Stimulated activated CD4-positive, alpha-beta T cell treated with anti-CD3 and anti-CD28 coated beads, Interleukin-4, amount 100 ng/mL, for 48 hours (primary cell): ENCODE results near the gene NUTM2F.
"Not testable (repeated sequence)": the region's sequence is repeated elsewhere in the genome, so short reads cannot be mapped to it uniquely, and the experiment has no call there.

Experiments
- DNase-seq, 2 donors: peaks; one replicate each; pipeline ENCODE4 v3.0.0-alpha.2; 2020; ENCODE audit warnings: low read depth in 2 of 2

The NUTM2F gene

DNA sequence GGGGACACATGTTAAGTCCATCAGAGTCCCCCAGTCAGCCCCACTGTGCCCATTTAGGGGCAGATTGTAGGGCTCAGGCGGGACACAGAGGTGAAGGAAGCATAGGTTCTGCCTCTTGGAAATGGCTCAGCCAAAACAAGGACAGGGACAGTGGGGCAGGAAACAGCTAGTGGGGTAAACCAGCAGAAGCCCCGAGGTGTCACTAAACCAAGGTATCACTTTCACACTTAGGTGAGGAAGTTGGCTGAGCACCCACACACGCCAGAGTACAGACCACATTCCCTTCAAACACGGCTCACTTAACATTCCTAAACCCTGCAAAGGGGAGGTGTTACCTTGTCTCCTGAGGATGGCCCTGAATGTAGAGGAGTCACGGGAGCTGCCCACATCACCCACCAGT, 12.2 kb downstream of the NUTM2F start:
- not testable (repeated sequence) for DNase-seq

GRCh38 chr9:94315034-94315984, 13.1 kb downstream of the NUTM2F start:
- DNase-seq: not testable (repeated sequence)

DNA sequence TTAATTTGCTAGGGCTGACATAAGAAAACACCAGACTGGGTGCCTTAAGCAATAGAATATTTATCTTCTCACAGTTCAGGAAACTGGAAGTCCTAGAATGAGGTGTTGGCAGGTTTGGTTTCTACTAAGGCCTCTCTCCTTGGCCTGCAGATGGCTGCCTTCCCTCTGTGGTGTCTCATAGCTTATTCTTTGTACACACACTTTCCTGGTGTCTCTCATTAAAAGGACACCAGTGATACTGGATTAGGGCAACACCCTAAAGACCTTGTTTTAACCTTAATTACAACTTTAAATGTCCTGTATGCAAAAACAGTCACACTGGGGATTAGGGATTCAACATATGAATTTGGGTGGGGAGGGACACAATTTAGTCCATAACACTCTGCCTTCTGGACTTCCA, 25.1 kb downstream of the NUTM2F start:
- DNase-seq: no peak

- no peak for DNase-seq
Measured at GRCh38 chr9:94302426-94302825, 26.0 kb downstream of the NUTM2F start.

DNA sequence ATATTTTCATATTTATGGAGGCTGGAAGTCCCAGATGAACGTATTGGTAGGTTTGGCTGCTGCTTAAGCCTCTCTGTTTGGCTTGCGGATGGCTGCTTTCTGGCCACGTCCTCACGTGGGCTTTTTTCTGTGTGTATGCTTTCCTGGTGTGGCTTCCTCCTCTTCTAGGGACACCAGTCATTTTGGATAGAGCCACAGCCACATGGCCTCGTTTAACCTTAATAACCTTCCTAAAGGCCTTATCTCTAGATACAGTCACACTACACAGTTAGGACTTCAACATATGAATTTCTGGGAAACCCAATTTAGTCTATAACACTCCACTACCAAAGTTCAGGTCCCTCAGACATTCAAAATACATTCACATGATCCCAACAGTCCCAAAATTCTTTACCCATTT, 26.9 kb downstream of the NUTM2F start:
- DNase-seq: no peak

- DNase-seq: no peak
Measured at GRCh38 chr9:94300470-94301301, 27.8 kb downstream of the NUTM2F start.

DNA sequence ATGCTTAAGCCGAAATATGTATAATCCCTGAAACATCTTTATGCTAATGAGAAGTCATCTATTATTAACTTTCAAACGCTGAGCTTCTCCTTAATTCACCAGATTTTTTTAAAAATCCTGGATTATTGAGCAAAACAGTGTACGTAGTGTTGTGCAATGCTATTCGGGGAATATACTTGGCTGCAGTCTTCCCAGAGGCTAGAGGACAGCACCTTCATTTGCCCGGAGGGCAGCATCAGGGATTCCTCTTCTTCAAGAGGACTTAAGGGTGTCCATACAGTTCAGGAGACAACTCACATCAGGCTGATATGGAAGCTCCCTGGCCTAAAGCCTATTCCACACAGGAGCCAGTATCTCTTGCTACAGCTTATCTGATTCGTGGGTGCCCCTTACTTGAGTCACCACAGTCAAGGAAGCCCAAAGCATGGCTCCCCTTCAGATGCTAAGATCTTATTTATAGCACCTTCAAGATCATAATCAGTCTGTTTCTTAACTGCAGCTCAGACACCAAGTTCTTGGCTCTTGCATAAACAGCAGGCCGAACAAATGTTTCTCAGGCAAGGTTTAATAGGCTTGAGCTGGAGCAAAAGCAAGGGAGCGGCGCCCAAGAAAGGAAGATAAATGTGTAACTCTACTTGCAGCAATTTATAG, 29.4 kb downstream of the NUTM2F start:
- DNase-seq: no peak

DNA sequence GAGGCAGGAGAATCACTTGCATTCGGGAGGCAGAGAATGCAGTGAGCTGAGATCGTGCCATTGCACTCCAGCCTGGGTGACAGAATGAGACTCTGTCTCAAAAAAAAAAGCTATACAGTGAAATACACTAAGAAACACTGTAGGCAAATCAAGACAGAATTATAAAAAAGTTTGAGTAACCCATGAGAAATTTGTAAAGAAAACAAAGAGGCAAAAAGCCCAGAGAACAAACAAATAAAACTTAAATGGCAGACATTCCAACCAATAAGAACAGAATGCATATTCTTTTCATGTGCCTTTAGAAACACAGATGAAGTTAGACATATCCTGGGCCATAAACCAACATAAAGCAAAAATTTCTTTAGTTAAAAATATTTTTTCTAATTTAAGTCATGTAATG, 38.8 kb downstream of the NUTM2F start:
- no peak for DNase-seq

GRCh38 chr9:94287877-94288513, 40.4 kb downstream of the NUTM2F start:
- DNase-seq: no peak

DNA sequence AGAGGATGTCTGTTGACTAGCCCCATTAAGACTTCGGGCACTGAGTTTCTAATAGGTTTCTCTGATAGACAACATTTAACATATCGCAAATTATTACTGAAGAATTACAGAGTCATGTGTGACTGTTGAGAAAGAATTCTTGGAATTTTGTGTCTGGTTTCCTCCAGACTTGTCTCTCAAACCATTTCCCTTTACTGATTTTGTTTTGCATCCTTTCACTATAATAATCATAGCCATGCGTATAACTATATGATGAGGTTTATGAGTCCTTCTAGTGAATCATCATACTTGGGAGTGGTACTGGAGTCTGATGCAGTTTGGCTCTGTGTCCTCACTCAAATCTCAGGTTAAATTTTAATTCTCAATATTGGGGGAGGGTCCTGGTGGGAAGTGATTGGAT, 42.3 kb downstream of the NUTM2F start:
- DNase-seq: no peak

GRCh38 chr9:94281101-94281500, 47.3 kb downstream of the NUTM2F start:
- DNase-seq: no peak

DNA sequence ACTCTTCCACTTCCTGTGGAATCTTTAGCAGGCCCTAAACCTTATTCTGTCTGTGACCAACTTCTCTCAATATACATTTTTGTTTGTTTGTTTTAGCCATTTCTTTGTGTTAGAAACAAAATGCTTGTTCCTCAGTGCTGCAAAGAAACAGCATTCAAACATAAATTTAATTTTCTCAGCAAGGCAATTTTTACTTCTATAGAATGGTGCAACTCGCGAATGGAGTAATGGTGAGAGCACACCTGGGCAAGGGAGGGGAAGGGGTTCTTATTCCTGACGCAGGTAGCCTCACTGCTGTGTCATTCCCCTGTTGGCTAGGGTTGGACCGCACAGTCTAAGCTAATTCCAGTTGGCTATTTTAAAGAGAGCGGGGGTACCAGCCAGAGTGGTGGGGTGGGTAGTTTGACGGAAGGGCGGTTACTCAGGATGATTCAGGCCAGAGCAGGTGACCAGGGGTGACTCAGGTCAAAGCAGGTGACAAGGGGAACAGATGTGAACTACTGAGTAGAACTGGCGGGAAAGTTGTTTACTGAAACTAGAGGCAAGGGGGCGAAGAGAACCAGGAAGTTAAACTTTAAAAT, 47.9 kb downstream of the NUTM2F start:
- no peak for DNase-seq

- DNase-seq: no peak
Measured at GRCh38 chr9:94277885-94278536, 50.4 kb downstream of the NUTM2F start.

GRCh38 chr9:94277029-94277428, 51.4 kb downstream of the NUTM2F start:
- DNase-seq: not testable (repeated sequence)

GRCh38 chr9:94270009-94270408, 58.4 kb downstream of the NUTM2F start:
- no peak for DNase-seq

GRCh38 chr9:94269264-94269663, 59.2 kb downstream of the NUTM2F start:
- DNase-seq: no peak
